Esophagus muscularis mucosa (tissue), 4 donors: ENCODE results near the gene SLC49A3.

Source experiments
- EP300 ChIP-seq: sonication (generic); formaldehyde crosslinking; IDR thresholded peaks from one replicate; pipeline ENCODE4 v1.6.1; 2017; ENCODE audit warnings: antibody characterized with exemption
- POLR2A ChIP-seq: fragments of 450-650 bp; IDR thresholded peaks from one replicate; pipeline ENCODE4 v1.6.1; 2017; ENCODE audit warnings: antibody characterized with exemption, moderate library complexity, mild to moderate bottlenecking, low read depth
- TF ChIP-seq, protein P1 (sequence below), 3 experiments: fragments of 200-600 bp in 2 of 3; fragments of 450-650 bp in 1 of 3; sonication (generic) in 2 of 3; IDR thresholded peaks; one replicate each; pipeline ENCODE4 v1.5.1; 2017 to 2019; ENCODE audit warnings: antibody characterized with exemption in 3 of 3, mild to moderate bottlenecking in 2 of 3, moderate library complexity in 1 of 3

DNA sequence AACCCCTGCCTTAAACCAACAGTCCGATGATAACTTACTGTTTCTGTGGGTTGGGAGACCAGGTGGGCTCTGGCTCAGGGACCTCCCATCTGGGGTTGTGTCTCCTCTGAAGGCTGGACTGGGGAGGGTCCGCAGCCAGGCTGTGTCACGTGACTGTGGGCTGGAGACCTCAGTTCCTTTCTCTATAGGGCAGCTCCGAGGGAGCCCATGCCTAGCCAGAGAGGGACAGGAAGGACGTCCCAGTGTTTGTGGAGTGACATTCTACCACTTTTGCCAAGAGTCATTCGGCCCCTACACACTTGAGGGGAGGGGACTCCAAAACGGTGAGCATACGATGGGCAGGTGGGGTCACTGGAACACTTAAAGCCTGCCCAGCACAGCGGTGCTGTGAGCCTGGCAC, 21.2 kb upstream of the SLC49A3 start:
- TF ChIP-seq, protein P1, sequence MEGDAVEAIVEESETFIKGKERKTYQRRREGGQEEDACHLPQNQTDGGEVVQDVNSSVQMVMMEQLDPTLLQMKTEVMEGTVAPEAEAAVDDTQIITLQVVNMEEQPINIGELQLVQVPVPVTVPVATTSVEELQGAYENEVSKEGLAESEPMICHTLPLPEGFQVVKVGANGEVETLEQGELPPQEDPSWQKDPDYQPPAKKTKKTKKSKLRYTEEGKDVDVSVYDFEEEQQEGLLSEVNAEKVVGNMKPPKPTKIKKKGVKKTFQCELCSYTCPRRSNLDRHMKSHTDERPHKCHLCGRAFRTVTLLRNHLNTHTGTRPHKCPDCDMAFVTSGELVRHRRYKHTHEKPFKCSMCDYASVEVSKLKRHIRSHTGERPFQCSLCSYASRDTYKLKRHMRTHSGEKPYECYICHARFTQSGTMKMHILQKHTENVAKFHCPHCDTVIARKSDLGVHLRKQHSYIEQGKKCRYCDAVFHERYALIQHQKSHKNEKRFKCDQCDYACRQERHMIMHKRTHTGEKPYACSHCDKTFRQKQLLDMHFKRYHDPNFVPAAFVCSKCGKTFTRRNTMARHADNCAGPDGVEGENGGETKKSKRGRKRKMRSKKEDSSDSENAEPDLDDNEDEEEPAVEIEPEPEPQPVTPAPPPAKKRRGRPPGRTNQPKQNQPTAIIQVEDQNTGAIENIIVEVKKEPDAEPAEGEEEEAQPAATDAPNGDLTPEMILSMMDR (IDR thresholded peaks at IDR 0.05) = no peak
- TF ChIP-seq POLR2A = no peak
- TF ChIP-seq EP300 = no peak
